Stimulated activated CD4-positive, alpha-beta T cell treated with anti-CD3 and anti-CD28 coated beads, TNF-alpha, amount 100 ng/mL, for 24 hours (primary cell): Measurements from ENCODE around the gene ZNF367.

ENCODE experiments used
- DNase-seq, 3 experiments: peaks; one replicate each; pipeline ENCODE4 v3.0.0-alpha.2; 2020; ENCODE audit warnings: low read depth in 3 of 3

ZNF367 gene

GRCh38 chr9:96418083-96418919 is at the start of gene ZNF367:
Gene ZNF367, minus strand, starts transcription at chr9:96418370. Its CDS starts 338 bp downstream, at chr9:96418032.
- DNase-seq = peak; percentile 79 to 96 (median 83)

GRCh38 chr9:96467784-96468183 is 49.6 kb upstream of the ZNF367 start:
- DNase-seq = no peak

- DNase-seq = no peak
Observed at GRCh38 chr9:96464426-96464825, 46.3 kb upstream of the ZNF367 start.

- DNase-seq = no peak
Observed at GRCh38 chr9:96462541-96462940, 44.4 kb upstream of the ZNF367 start.

- no peak for DNase-seq
Observed at GRCh38 chr9:96461336-96461735, 43.2 kb upstream of the ZNF367 start.

- no peak for DNase-seq
Observed at GRCh38 chr9:96460882-96461281, 42.7 kb upstream of the ZNF367 start.

GRCh38 chr9:96460470-96460869 is 42.3 kb upstream of the ZNF367 start:
- no peak for DNase-seq

- DNase-seq = no peak
Observed at GRCh38 chr9:96459268-96460007, 41.3 kb upstream of the ZNF367 start.

- DNase-seq = no peak
Observed at GRCh38 chr9:96458226-96458625, 40.1 kb upstream of the ZNF367 start.

GRCh38 chr9:96457266-96457665 is 39.1 kb upstream of the ZNF367 start:
- no peak for DNase-seq

GRCh38 chr9:96453625-96454024 is 35.5 kb upstream of the ZNF367 start:
- no peak for DNase-seq

GRCh38 chr9:96450613-96451528 is 32.7 kb upstream of the ZNF367 start:
- peak in 1 of 3 experiments; percentile 29 for DNase-seq

- DNase-seq = peak; percentile 92 to 95 (median 93)
Observed at GRCh38 chr9:96449845-96450612, 31.9 kb upstream of the ZNF367 start, which contains the start of gene HABP4. Gene HABP4, plus strand, starts transcription at chr9:96450169. Its CDS starts 111 bp downstream, at chr9:96450280.

GRCh38 chr9:96449523-96449844 is 31.3 kb upstream of the ZNF367 start:
- no peak for DNase-seq

GRCh38 chr9:96448546-96449170 is 30.5 kb upstream of the ZNF367 start:
- DNase-seq = no peak

GRCh38 chr9:96447406-96447805 is 29.2 kb upstream of the ZNF367 start:
- DNase-seq = no peak

- DNase-seq = no peak
Observed at GRCh38 chr9:96442491-96442890, 24.3 kb upstream of the ZNF367 start.

- DNase-seq = no peak
Observed at GRCh38 chr9:96441798-96442445, 23.8 kb upstream of the ZNF367 start.

- no peak for DNase-seq
Observed at GRCh38 chr9:96440671-96441199, 22.6 kb upstream of the ZNF367 start.

GRCh38 chr9:96437454-96437853 is 19.3 kb upstream of the ZNF367 start:
- DNase-seq = no peak
